Astrocyte (in vitro differentiated cells and primary cell): Measurements from ENCODE around the gene ATP6V1G2.

Experiments used
- EZH2 ChIP-seq: IDR thresholded peaks from 2 replicates; pipeline ENCODE4 v1.6.1; 2012; ENCODE audit warnings: mild to moderate bottlenecking, low read length, inconsistent platforms; ENCODE audit not compliant: insufficient read depth
- TF ChIP-seq, protein P1 (sequence below): IDR thresholded peaks from 2 replicates; pipeline ENCODE4 v1.5.1; 2011; ENCODE audit warnings: low read depth, mild to moderate bottlenecking, inconsistent platforms, low read length, moderate library complexity; ENCODE audit not compliant: insufficient read depth

GRCh38 chr6:31545291-31545690 is 1.1 kb downstream of the ATP6V1G2 start:
- TF ChIP-seq, protein P1, sequence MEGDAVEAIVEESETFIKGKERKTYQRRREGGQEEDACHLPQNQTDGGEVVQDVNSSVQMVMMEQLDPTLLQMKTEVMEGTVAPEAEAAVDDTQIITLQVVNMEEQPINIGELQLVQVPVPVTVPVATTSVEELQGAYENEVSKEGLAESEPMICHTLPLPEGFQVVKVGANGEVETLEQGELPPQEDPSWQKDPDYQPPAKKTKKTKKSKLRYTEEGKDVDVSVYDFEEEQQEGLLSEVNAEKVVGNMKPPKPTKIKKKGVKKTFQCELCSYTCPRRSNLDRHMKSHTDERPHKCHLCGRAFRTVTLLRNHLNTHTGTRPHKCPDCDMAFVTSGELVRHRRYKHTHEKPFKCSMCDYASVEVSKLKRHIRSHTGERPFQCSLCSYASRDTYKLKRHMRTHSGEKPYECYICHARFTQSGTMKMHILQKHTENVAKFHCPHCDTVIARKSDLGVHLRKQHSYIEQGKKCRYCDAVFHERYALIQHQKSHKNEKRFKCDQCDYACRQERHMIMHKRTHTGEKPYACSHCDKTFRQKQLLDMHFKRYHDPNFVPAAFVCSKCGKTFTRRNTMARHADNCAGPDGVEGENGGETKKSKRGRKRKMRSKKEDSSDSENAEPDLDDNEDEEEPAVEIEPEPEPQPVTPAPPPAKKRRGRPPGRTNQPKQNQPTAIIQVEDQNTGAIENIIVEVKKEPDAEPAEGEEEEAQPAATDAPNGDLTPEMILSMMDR: no peak
- TF ChIP-seq EZH2: no peak
